Chondrocyte (in vitro differentiated cells): ENCODE data around the gene COL15A1. TPM values are rescaled to one million over a fixed set of nuclear protein-coding genes. Genes with fewer than 3 reads are reported as not detected.

Source experiments
- DNase-seq: peaks from one replicate; pipeline ENCODE4 v3.0.0; 2021; ENCODE audit warnings: mixed read lengths, low spot score
- H3K27ac Mint-ChIP-seq: one replicate; pipeline ENCODE4 v1.8.0; 2021; ENCODE audit warnings: mild to moderate bottlenecking, moderate library complexity, mixed read lengths; ENCODE audit not compliant: unreplicated experiment
- H3K27me3 Mint-ChIP-seq: 2 replicates; pipeline ENCODE4 v1.8.0; 2021; ENCODE audit warnings: low read depth, mixed read lengths
- H3K36me3 Mint-ChIP-seq: 2 replicates; pipeline ENCODE4 v1.8.0; 2021; ENCODE audit warnings: low read depth, mixed read lengths
- H3K4me1 Mint-ChIP-seq: 2 replicates; pipeline ENCODE4 v1.8.0; 2021; ENCODE audit warnings: low read depth, mild to moderate bottlenecking, mixed read lengths
- H3K4me3 Mint-ChIP-seq: one replicate; pipeline ENCODE4 v1.8.0; 2021; ENCODE audit warnings: mild to moderate bottlenecking, moderate library complexity, mixed read lengths; ENCODE audit not compliant: unreplicated experiment
- H3K9me3 Mint-ChIP-seq: 2 replicates; pipeline ENCODE4 v1.8.0; 2021; ENCODE audit warnings: low read depth, mixed read lengths
- total RNA-seq: library from RNA; stranded (reverse); gene quantifications from 3 replicates; pipeline ENCODE4 v1.2.1, GENCODE V29; 2021
- TF ChIP-seq, protein P1 (sequence below): fragments of 200-600 bp; sonication (generic); IDR thresholded peaks from 2 replicates; pipeline ENCODE4 v1.5.0; 2021; ENCODE audit warnings: antibody characterized with exemption, mild to moderate bottlenecking, moderate library complexity

COL15A1 gene
- total RNA-seq, 1 donor from 2014 or later, result 5.4 TPM

DNA sequence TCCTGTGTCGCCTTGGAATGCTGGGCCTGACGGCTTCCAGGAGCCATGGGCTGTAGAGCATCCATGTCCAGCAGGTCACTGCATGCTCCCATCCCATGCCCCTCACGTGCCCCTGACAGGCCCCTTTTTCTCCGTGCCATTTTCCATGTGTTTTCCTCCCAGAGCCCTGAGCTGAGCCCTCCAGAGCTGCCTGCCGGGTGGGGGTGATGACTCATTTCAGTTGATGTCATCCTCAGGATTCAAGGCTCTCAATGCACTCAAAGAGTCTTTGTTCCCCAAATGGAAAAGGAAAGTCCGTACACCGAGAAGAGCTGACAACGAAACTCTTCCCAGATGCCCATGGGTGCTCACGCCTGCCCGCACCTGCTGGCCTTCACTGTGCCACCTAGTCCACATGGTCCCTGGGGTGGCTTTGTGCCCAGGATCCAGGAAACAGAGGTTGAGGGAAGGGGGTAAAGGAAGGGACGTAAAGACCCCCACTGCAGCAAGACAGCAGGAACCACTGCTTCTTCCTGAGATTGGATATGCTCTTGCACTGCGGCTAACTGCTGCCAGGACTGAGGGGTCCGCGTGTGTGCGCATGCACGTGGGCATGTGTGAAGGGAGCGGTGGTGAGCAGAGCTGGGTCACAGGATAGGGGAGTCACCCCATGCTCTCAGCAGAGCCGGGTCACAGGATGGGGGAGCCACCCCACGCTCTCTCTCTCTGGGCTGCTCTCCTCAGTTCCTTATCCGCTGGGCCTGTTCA lies 27.6 kb downstream of the COL15A1 start:
- H3K4me3 Mint-ChIP-seq, result no peak overlapping the region
- H3K4me1 Mint-ChIP-seq, result peaks cover 20% of the 10 kb centered on the region
- peaks cover 1% of the 10 kb centered on the region for H3K36me3 Mint-ChIP-seq
- peak overlapping the region; percentile 1 for H3K27ac Mint-ChIP-seq
- peaks cover 5% of the 10 kb centered on the region for H3K9me3 Mint-ChIP-seq
- TF ChIP-seq, protein P1, sequence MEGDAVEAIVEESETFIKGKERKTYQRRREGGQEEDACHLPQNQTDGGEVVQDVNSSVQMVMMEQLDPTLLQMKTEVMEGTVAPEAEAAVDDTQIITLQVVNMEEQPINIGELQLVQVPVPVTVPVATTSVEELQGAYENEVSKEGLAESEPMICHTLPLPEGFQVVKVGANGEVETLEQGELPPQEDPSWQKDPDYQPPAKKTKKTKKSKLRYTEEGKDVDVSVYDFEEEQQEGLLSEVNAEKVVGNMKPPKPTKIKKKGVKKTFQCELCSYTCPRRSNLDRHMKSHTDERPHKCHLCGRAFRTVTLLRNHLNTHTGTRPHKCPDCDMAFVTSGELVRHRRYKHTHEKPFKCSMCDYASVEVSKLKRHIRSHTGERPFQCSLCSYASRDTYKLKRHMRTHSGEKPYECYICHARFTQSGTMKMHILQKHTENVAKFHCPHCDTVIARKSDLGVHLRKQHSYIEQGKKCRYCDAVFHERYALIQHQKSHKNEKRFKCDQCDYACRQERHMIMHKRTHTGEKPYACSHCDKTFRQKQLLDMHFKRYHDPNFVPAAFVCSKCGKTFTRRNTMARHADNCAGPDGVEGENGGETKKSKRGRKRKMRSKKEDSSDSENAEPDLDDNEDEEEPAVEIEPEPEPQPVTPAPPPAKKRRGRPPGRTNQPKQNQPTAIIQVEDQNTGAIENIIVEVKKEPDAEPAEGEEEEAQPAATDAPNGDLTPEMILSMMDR, result no peak
- no peak for DNase-seq
- H3K27me3 Mint-ChIP-seq, result peaks cover 39% of the 10 kb centered on the region

DNA sequence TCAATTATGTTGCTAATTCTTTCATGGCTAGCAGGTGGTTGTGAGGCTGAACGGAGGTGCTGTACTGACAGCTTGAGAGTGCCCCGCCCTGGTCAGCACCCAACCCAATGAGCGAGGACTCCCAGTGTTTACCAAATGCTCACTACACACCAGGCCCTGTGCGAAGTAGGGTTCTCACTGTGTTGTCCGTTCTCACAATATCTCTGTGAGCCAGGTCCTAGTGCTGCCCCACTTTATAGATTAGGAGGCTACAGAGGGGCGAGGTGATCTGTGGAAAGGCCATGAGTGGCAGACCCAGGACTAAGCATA lies 28.2 kb downstream of the COL15A1 start:
- H3K9me3 Mint-ChIP-seq, result peaks cover 5% of the 10 kb centered on the region
- no peak for DNase-seq
- H3K27ac Mint-ChIP-seq, result no peak overlapping the region
- TF ChIP-seq, protein P1, result no peak
- no peak overlapping the region for H3K4me3 Mint-ChIP-seq
- H3K27me3 Mint-ChIP-seq, result peaks cover 41% of the 10 kb centered on the region
- peaks cover 1% of the 10 kb centered on the region for H3K36me3 Mint-ChIP-seq
- peaks cover 20% of the 10 kb centered on the region for H3K4me1 Mint-ChIP-seq

DNA sequence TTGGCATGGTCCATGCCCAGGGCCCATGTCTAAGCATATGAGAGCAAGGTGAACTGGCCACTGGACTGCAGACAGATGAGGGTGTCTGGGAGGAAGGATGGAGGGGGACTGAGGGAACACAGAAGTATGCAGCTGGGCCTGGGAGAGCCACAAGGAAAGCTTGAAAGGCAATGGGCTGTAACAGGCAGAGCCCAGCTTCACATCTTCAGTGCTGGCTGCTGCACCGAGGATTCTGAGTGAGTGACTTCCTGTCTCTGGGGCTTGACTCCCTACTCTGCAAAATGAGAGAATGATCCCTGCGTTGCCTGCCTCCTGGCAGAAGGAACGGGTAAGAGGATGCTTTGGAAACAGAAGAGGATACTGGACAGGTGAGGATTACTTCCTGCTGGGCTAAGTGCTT lies 29.0 kb downstream of the COL15A1 start:
- H3K27me3 Mint-ChIP-seq, result peaks cover 40% of the 10 kb centered on the region
- H3K4me3 Mint-ChIP-seq, result no peak overlapping the region
- peaks cover 1% of the 10 kb centered on the region for H3K36me3 Mint-ChIP-seq
- H3K27ac Mint-ChIP-seq, result no peak overlapping the region
- DNase-seq, result no peak
- peaks cover 20% of the 10 kb centered on the region for H3K4me1 Mint-ChIP-seq
- H3K9me3 Mint-ChIP-seq, result peaks cover 5% of the 10 kb centered on the region
- TF ChIP-seq, protein P1, result no peak

DNA sequence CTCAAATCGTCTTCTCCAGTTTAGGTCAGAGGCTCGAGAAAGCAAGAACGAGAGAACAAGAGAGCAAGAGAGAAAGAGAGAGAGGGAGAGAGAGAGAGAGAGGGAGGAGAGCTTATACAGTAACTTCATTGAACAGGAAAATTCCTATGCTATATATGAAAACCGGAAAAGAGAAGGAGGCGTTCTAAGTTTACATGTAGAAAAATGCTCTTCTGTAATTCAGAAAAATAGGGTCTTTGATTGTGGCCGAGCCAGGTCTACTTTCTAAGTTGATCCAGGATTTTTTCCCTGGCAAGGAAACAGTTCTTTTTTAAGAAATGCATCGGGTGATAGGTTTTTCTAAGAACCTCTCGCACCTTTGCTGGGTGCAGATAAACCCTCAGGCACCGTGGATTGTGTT lies 29.5 kb downstream of the COL15A1 start:
- TF ChIP-seq, protein P1, result no peak
- Mint-ChIP-seq H3K36me3 (peaks cover 1% of the 10 kb centered on the region), H3K4me3 (no peak overlapping the region), H3K27ac (no peak overlapping the region), H3K4me1 (peaks cover 23% of the 10 kb centered on the region), H3K9me3 (peaks cover 3% of the 10 kb centered on the region), H3K27me3 (peaks cover 41% of the 10 kb centered on the region)
- no peak for DNase-seq

DNA sequence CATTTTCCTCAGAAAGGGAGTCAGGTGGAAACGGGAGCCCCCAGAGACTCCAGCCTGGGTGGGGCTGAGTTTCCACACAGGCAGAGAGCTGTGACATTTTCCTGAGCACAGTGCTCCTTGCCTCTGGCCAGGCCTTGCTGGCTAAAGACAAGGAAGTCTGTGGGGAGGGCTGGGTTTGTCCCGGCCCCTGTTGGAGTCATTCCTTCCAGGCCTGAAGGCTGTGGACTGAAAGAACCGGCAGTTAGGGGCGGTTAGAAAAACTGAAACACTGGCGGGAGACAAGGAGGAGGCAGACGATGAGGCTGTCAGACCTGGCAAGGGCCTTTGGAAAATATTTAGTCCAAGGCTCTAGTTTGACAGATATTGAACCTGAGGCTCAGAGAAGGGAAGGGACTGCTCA lies 29.9 kb downstream of the COL15A1 start:
- Mint-ChIP-seq H3K9me3 (no peaks in the 10 kb centered on the region), H3K27ac (no peak overlapping the region), H3K4me3 (no peak overlapping the region), H3K27me3 (peaks cover 42% of the 10 kb centered on the region), H3K4me1 (peaks cover 27% of the 10 kb centered on the region), H3K36me3 (no peaks in the 10 kb centered on the region)
- TF ChIP-seq, protein P1, result no peak
- no peak for DNase-seq
